Activated naive CD4-positive, alpha-beta T cell treated with anti-CD3 and anti-CD28 coated beads for 36 hours (primary cell): ENCODE measurements around the gene MBD3L4. TPM values are rescaled to one million over a fixed set of nuclear protein-coding genes. Genes with fewer than 3 reads are reported as not detected.

Experiments
- CTCF ChIA-PET: fragments of 350-600 bp; sonication (Branson Sonifier 250); formaldehyde crosslinking; loops from one replicate; lab custom pipeline; 2021; ENCODE audit warnings: antibody characterized with exemption; lab: Charles Lee
- DNase-seq: peaks from one replicate; pipeline ENCODE4 v3.0.0-alpha.2; 2020
- H3K27ac Mint-ChIP-seq: one replicate; pipeline ENCODE4 v1.8.0; 2021; ENCODE audit warnings: mild to moderate bottlenecking, mixed read lengths
- H3K27me3 Mint-ChIP-seq: one replicate; pipeline ENCODE4 v1.8.0; 2021; ENCODE audit warnings: low read depth, mixed read lengths
- H3K36me3 Mint-ChIP-seq: one replicate; pipeline ENCODE4 v1.8.0; 2021; ENCODE audit warnings: low read depth, mixed read lengths
- H3K4me1 Mint-ChIP-seq: one replicate; pipeline ENCODE4 v1.8.0; 2021; ENCODE audit warnings: low read depth, mixed read lengths
- H3K4me3 Mint-ChIP-seq: one replicate; pipeline ENCODE4 v1.8.0; 2021; ENCODE audit warnings: mild to moderate bottlenecking, moderate library complexity, mixed read lengths
- H3K9me3 Mint-ChIP-seq: one replicate; pipeline ENCODE4 v1.8.0; 2021; ENCODE audit warnings: mixed read lengths
- intact Hi-C: fragments of 100-400 bp; cut with micrococcal nuclease; formaldehyde crosslinking; loops from one replicate; pipeline ENCODE4 v1.15.1; 2023
- total RNA-seq, 2 experiments: library from RNA; stranded (reverse); gene quantifications; one replicate each; pipeline ENCODE4 v1.2.3, GENCODE V29; 2021

The MBD3L4 gene
- total RNA-seq, 2 experiments from 2014 or later: not detected

GRCh38 chr19:6996810-6997209 lies 43.2 kb downstream of the MBD3L4 start:
- peak overlapping the region; percentile 83 for H3K27ac Mint-ChIP-seq
- H3K4me3 Mint-ChIP-seq: peak overlapping the region; percentile 71

GRCh38 chr19:6995054-6995453 lies 44.9 kb downstream of the MBD3L4 start:
- CTCF ChIA-PET: no interaction called here
- Mint-ChIP-seq H3K27ac (no peak overlapping the region), H3K4me3 (no peak overlapping the region), H3K9me3 (peaks cover 7% of the 10 kb centered on the region), H3K4me1 (peaks cover 22% of the 10 kb centered on the region), H3K27me3 (no peaks in the 10 kb centered on the region), H3K36me3 (peaks cover 8% of the 10 kb centered on the region)
- intact Hi-C loops: no loop called here
- DNase-seq: no peak

More at GRCh38 chr19:6996810-6997209, 43.2 kb downstream of the MBD3L4 start:
- DNase-seq: no peak
- peaks cover 30% of the 10 kb centered on the region for H3K4me1 Mint-ChIP-seq
- H3K9me3 Mint-ChIP-seq: peaks cover 7% of the 10 kb centered on the region
- intact Hi-C loops: no loop called here
- CTCF ChIA-PET: no interaction called here
- peaks cover 7% of the 10 kb centered on the region for H3K36me3 Mint-ChIP-seq
- no peaks in the 10 kb centered on the region for H3K27me3 Mint-ChIP-seq

- CTCF ChIA-PET: interaction anchor here (0.8 to 1.4 kb wide), 2 partner anchors 24 to 64 kb away, joined by 3 read pairs; no protein-coding TSS in a partner anchor
- no peak overlapping the region for H3K27ac Mint-ChIP-seq
- no peaks in the 10 kb centered on the region for H3K4me1 Mint-ChIP-seq
- peaks cover 32% of the 10 kb centered on the region for H3K36me3 Mint-ChIP-seq
- intact Hi-C loops: no loop called here
- H3K27me3 Mint-ChIP-seq: no peaks in the 10 kb centered on the region
- DNase-seq: no peak
- peaks cover 18% of the 10 kb centered on the region for H3K9me3 Mint-ChIP-seq
- H3K4me3 Mint-ChIP-seq: no peak overlapping the region
Observed at GRCh38 chr19:6988257-6988656, 51.7 kb downstream of the MBD3L4 start.

- H3K27me3 Mint-ChIP-seq: no peaks in the 10 kb centered on the region
- no peaks in the 10 kb centered on the region for H3K4me1 Mint-ChIP-seq
- DNase-seq: no peak
- H3K4me3 Mint-ChIP-seq: no peak overlapping the region
- peaks cover 35% of the 10 kb centered on the region for H3K36me3 Mint-ChIP-seq
- H3K9me3 Mint-ChIP-seq: peaks cover 19% of the 10 kb centered on the region
- intact Hi-C loops: no loop called here
- H3K27ac Mint-ChIP-seq: no peak overlapping the region
- CTCF ChIA-PET: interaction anchor here (0.8 to 1.4 kb wide), 2 partner anchors 24 to 64 kb away, joined by 3 read pairs; no protein-coding TSS in a partner anchor
Observed at GRCh38 chr19:6987850-6988249, 52.1 kb downstream of the MBD3L4 start.

Other genes with a start within 250 kb of the MBD3L4 start
- gene ADGRE1, start 152.6 kb downstream of the MBD3L4 start, total RNA-seq: 10 to 100 TPM in 1 of 2 experiments, 1 to 10 TPM in 1; 9.1 to 11.2 TPM
- gene MBD3L2B, start 18.7 kb downstream of the MBD3L4 start, total RNA-seq: not detected
- not detected for gene MBD3L5, start 9.6 kb downstream of the MBD3L4 start, total RNA-seq
- not detected for gene MBD3L2, start 9.1 kb upstream of the MBD3L4 start, total RNA-seq
- not detected for gene MBD3L3, start 18.5 kb upstream of the MBD3L4 start, total RNA-seq
- 1 to 10 TPM; 4.7 to 5.6 TPM for gene ZNF557, start 29.5 kb upstream of the MBD3L4 start, total RNA-seq